PC-3 (cell line): ENCODE data around the gene TEX54. TPM values are rescaled to one million over a fixed set of nuclear protein-coding genes. Genes with fewer than 3 reads are reported as not detected.
"Not testable (repeated sequence)": the region's sequence is repeated elsewhere in the genome, so short reads cannot be mapped to it uniquely, and the experiment has no call there.

Experiments
- ATAC-seq: fragments of 200-7000 bp; cut with Tn5 transposase; 2 replicates; pipeline ENCODE4 v1.9.1; 2020; ENCODE audit warnings: mild to moderate bottlenecking, moderate library complexity
- BruUV-seq: library from RNA; stranded (reverse); fragments of 400-500 nt; replicated peaks from 2 replicates; lab custom pipeline; 2021; lab: Mats Ljungman, UMichigan
- CTCF ChIA-PET: fragments of 300-600 bp; sonication (Branson Sonifier 250); formaldehyde crosslinking; loops from one replicate; lab custom pipeline; 2022; ENCODE audit warnings: antibody characterized with exemption; lab: Charles Lee
- POLR2A ChIA-PET: fragments of 300-600 bp; sonication (Branson Sonifier 250); formaldehyde crosslinking; loops from one replicate; lab custom pipeline; 2022; ENCODE audit warnings: antibody characterized with exemption; ENCODE audit not compliant: unreplicated experiment; lab: Charles Lee
- DNase-seq: peaks from one replicate; pipeline ENCODE4 v3.0.0-alpha.2; 2015
- H2AFZ ChIP-seq: fragments of 300-600 bp; sonication (generic); 2 replicates; pipeline ENCODE4 v1.6.0; 2016; ENCODE audit warnings: antibody characterized with exemption, low read length
- H3F3A ChIP-seq: fragments of 300-600 bp; sonication (generic); one replicate; pipeline ENCODE4 v1.6.0; 2017; ENCODE audit warnings: antibody characterized with exemption, low read length, control low read depth, mild to moderate bottlenecking; ENCODE audit not compliant: unreplicated experiment
- H3K27ac ChIP-seq: fragments of 300-600 bp; sonication (generic); 2 replicates; pipeline ENCODE4 v1.5.1; 2016; ENCODE audit warnings: mild to moderate bottlenecking, low read length
- H3K27me3 ChIP-seq: fragments of 300-600 bp; sonication (generic); 2 replicates; pipeline ENCODE4 v1.6.1; 2016; ENCODE audit warnings: low read length, mixed read lengths
- H3K36me3 ChIP-seq: fragments of 300-600 bp; sonication (generic); 2 replicates; pipeline ENCODE4 v1.6.1; 2016; ENCODE audit warnings: low read depth, mixed run types, low read length, mixed read lengths
- H3K4me1 ChIP-seq: fragments of 300-600 bp; sonication (generic); 2 replicates; pipeline ENCODE4 v1.5.1; 2016; ENCODE audit warnings: low read length; ENCODE audit not compliant: insufficient read depth
- H3K4me2 ChIP-seq: fragments of 300-600 bp; sonication (generic); 2 replicates; pipeline ENCODE4 v1.6.0; 2016; ENCODE audit warnings: low read length
- H3K4me3 ChIP-seq: fragments of 300-600 bp; sonication (generic); 2 replicates; pipeline ENCODE4 v1.5.1; 2016; ENCODE audit warnings: mild to moderate bottlenecking, low read length, mixed read lengths
- H3K79me2 ChIP-seq: fragments of 300-600 bp; sonication (generic); 2 replicates; pipeline ENCODE4 v1.6.1; 2017; ENCODE audit warnings: low read length, mixed read lengths
- H3K9ac ChIP-seq: fragments of 300-600 bp; sonication (generic); 2 replicates; pipeline ENCODE4 v1.6.0; 2016; ENCODE audit warnings: mild to moderate bottlenecking, low read length
- H3K9me2 ChIP-seq: fragments of 300-600 bp; sonication (generic); replicated peaks from 2 replicates; pipeline ENCODE4 v1.6.1; 2016; ENCODE audit warnings: mixed run types, low read length, mixed read lengths
- H3K9me3 ChIP-seq: fragments of 300-600 bp; sonication (generic); 2 replicates; pipeline ENCODE4 v1.6.1; 2016; ENCODE audit warnings: low read length, mixed read lengths
- H4K20me1 ChIP-seq: fragments of 300-600 bp; sonication (generic); 2 replicates; pipeline ENCODE4 v1.6.1; 2016; ENCODE audit warnings: low read length, mixed read lengths
- CTCF ChIP-seq: fragments of 300-600 bp; sonication (generic); conservative IDR thresholded peaks from 2 replicates; pipeline ENCODE4 v1.5.1; 2017; ENCODE audit warnings: antibody characterized with exemption, low read depth, mild to moderate bottlenecking, low read length
- EZH2 ChIP-seq: fragments of 300-600 bp; sonication (generic); IDR thresholded peaks from one replicate; pipeline ENCODE4 v1.6.1; 2017; ENCODE audit warnings: antibody characterized with exemption, mild to moderate bottlenecking, low read length; ENCODE audit not compliant: unreplicated experiment
- EZH2phosphoT487 ChIP-seq: fragments of 300-600 bp; sonication (generic); IDR thresholded peaks from 2 replicates; pipeline ENCODE4 v1.6.1; 2018; ENCODE audit warnings: mild to moderate bottlenecking, antibody characterized with exemption, low read length, borderline replicate concordance
- intact Hi-C: fragments of 100-400 bp; cut with micrococcal nuclease; formaldehyde crosslinking; loops from 2 replicates; pipeline ENCODE4 v1.9.0; 2023
- total RNA-seq: library from RNA; depleted of rRNA; stranded (reverse); fragments of >200 nt; gene quantifications from 2 replicates; pipeline ENCODE4 v1.2.3, GENCODE V29; 2014

Gene TEX54
- total RNA-seq, 1 experiment from 2014 or later: not detected

- Histone ChIP-seq H3F3A (peaks cover 6% of the 10 kb centered on the region), H4K20me1 (no peaks in the 10 kb centered on the region), H3K9ac (peak overlapping the region; percentile 77), H2AFZ (peak overlapping the region; percentile 96), H3K36me3 (no peaks in the 10 kb centered on the region; the same call in 1 of the 2 replicates), H3K9me2 (no peaks in the 10 kb centered on the region), H3K4me1 (peaks cover 6% of the 10 kb centered on the region), H3K27me3 (no peaks in the 10 kb centered on the region), H3K27ac (peak overlapping the region; percentile 90), H3K9me3 (no peaks in the 10 kb centered on the region), H3K79me2 (peaks cover 22% of the 10 kb centered on the region), H3K4me3 (peak overlapping the region; percentile 64), H3K4me2 (peak overlapping the region; percentile 88)
- BruUV-seq: TSS peak; percentile 65
- POLR2A ChIA-PET: interaction anchor here (0.6 to 1.7 kb wide), 3 partner anchors 14 to 251 kb away, joined by 3 to 23 read pairs (median 3); partner anchors contain the start of gene TUT1
- TF ChIP-seq EZH2phosphoT487 (no peak), CTCF (no peak), EZH2 (no peak)
- no peak for ATAC-seq
- DNase-seq: no peak
- intact Hi-C loops: no loop called here
- CTCF ChIA-PET: no interaction called here
These were observed 9.6 kb upstream of the TEX54 start for GRCh38 chr11:62842171-62842741.

- H3K27me3 ChIP-seq: no peaks in the 10 kb centered on the region
- peaks cover 6% of the 10 kb centered on the region for H3K4me1 ChIP-seq
- H3K27ac ChIP-seq: peak overlapping the region; percentile 90
- no peaks in the 10 kb centered on the region for H3K9me3 ChIP-seq
- BruUV-seq: TSS peak; percentile 99
- H3K4me2 ChIP-seq: peak overlapping the region; percentile 88
- H4K20me1 ChIP-seq: no peaks in the 10 kb centered on the region
- peak overlapping the region; percentile 64 for H3K4me3 ChIP-seq
- CTCF ChIA-PET: interaction anchor here (1.4 kb wide), 1 partner anchor 55 kb away, joined by 7 read pairs; the partner anchor contains the start of gene TMEM179B
- peak; percentile 100 for DNase-seq
- peak; percentile 75 for ATAC-seq
- intact Hi-C loops: loop anchor here (1.0 to 2.0 kb wide), 5 partner anchors 9 to 115 kb away; partner anchors contain the start of genes HNRNPUL2, STX5, TEX54 and TMEM179B
- no peaks in the 10 kb centered on the region for H3K9me2 ChIP-seq
- TF ChIP-seq EZH2 (no peak), EZH2phosphoT487 (no peak), CTCF (no peak)
- peaks cover under 1% of the 10 kb centered on the region; the same call in 1 of the 2 replicates for H3K36me3 ChIP-seq
- peak overlapping the region; percentile 96 for H2AFZ ChIP-seq
- POLR2A ChIA-PET: interaction anchor here (0.5 to 2.2 kb wide), 32 partner anchors 8 to 1928 kb away, joined by 3 to 23 read pairs (median 4); partner anchors contain the start of genes C11orf98, CSKMT, GANAB and HNRNPUL2
- peaks cover 29% of the 10 kb centered on the region for H3K79me2 ChIP-seq
- peaks cover 6% of the 10 kb centered on the region for H3F3A ChIP-seq
- peak overlapping the region; percentile 77 for H3K9ac ChIP-seq
These were observed 8.9 kb upstream of the TEX54 start for GRCh38 chr11:62841361-62842170.

GRCh38 chr11:62840721-62841360 lies 8.2 kb upstream of the TEX54 start:
- not testable (repeated sequence) for H3K9me3 ChIP-seq, H3K27me3 ChIP-seq, H3K36me3 ChIP-seq, H3F3A ChIP-seq, H4K20me1 ChIP-seq, H2AFZ ChIP-seq, BruUV-seq, H3K4me1 ChIP-seq, H3K9me2 ChIP-seq
- Histone ChIP-seq H3K4me3 (peak overlapping the region; percentile 89), H3K79me2 (peaks cover 36% of the 10 kb centered on the region), H3K27ac (peak overlapping the region; percentile 72), H3K4me2 (peak overlapping the region; percentile 92), H3K9ac (peak overlapping the region; percentile 95)
- ATAC-seq: peak; percentile 5
- POLR2A ChIA-PET: interaction anchor here (0.5 to 2.2 kb wide), 32 partner anchors 9 to 1928 kb away, joined by 3 to 25 read pairs (median 4); partner anchors contain the start of genes C11orf98, CSKMT, GANAB and HNRNPUL2
- CTCF ChIA-PET: interaction anchor here (1.4 kb wide), 1 partner anchor 54 kb away, joined by 7 read pairs; the partner anchor contains the start of gene TMEM179B
- DNase-seq: peak; percentile 74
- intact Hi-C loops: loop anchor here (1.0 to 2.0 kb wide), 5 partner anchors 9 to 114 kb away; partner anchors contain the start of genes HNRNPUL2, STX5, TEX54 and TMEM179B
